Loucy (cell line): Measurements from ENCODE around the gene IDUA.

ENCODE experiments used
- H2AFZ ChIP-seq: fragments of 200-600 bp; sonication (generic); 2 replicates; pipeline ENCODE4 v1.6.0; 2016; ENCODE audit warnings: antibody characterized with exemption, mild to moderate bottlenecking, low read length, moderate library complexity
- H3F3A ChIP-seq: fragments of 200-600 bp; 2 replicates; pipeline ENCODE4 v1.6.0; 2016; ENCODE audit warnings: antibody characterized with exemption, low read depth, mild to moderate bottlenecking
- H3K27me3 ChIP-seq: fragments of 200-600 bp; sonication (generic); 2 replicates; pipeline ENCODE4 v1.6.1; 2014; ENCODE audit warnings: low read length, mild to moderate bottlenecking; ENCODE audit not compliant: insufficient read depth, poor library complexity, severe bottlenecking
- H3K36me3 ChIP-seq: fragments of 200-600 bp; sonication (generic); 2 replicates; pipeline ENCODE4 v1.6.1; 2016; ENCODE audit warnings: low read length; ENCODE audit not compliant: insufficient read depth
- H3K4me1 ChIP-seq: fragments of 200-600 bp; sonication (generic); 2 replicates; pipeline ENCODE4 v1.5.1; 2014; ENCODE audit warnings: low read length, mild to moderate bottlenecking; ENCODE audit not compliant: insufficient read depth, poor library complexity, severe bottlenecking
- H3K4me2 ChIP-seq: fragments of 200-600 bp; sonication (generic); 2 replicates; pipeline ENCODE4 v1.6.0; 2014; ENCODE audit warnings: antibody characterized with exemption, low read length, low read depth, mild to moderate bottlenecking; ENCODE audit not compliant: poor library complexity, severe bottlenecking
- H3K4me3 ChIP-seq: fragments of 200-600 bp; sonication (generic); 2 replicates; pipeline ENCODE4 v1.5.1; 2014; ENCODE audit warnings: low read length, mild to moderate bottlenecking, mixed read lengths; ENCODE audit not compliant: poor library complexity, severe bottlenecking
- H3K79me2 ChIP-seq: fragments of 200-600 bp; sonication (generic); 2 replicates; pipeline ENCODE4 v1.6.1; 2014; ENCODE audit warnings: low read length; ENCODE audit not compliant: insufficient read depth
- H3K9ac ChIP-seq: fragments of 200-600 bp; sonication (generic); 2 replicates; pipeline ENCODE4 v1.6.0; 2014; ENCODE audit warnings: mild to moderate bottlenecking, low read depth, low read length, moderate library complexity; ENCODE audit not compliant: poor library complexity, severe bottlenecking
- H3K9me2 ChIP-seq: fragments of 200-600 bp; sonication (generic); replicated peaks from 2 replicates; pipeline ENCODE4 v1.6.1; 2016; ENCODE audit warnings: low read depth, low read length, mixed read lengths
- H3K9me3 ChIP-seq: fragments of 200-600 bp; sonication (generic); 2 replicates; pipeline ENCODE4 v1.6.1; 2014; ENCODE audit warnings: mild to moderate bottlenecking, antibody characterized with exemption, low read length, low read depth; ENCODE audit not compliant: insufficient read depth
- H4K20me1 ChIP-seq: fragments of 200-600 bp; sonication (generic); 2 replicates; pipeline ENCODE4 v1.6.0; 2014; ENCODE audit warnings: antibody characterized with exemption, low read length, mild to moderate bottlenecking; ENCODE audit not compliant: insufficient read depth, poor library complexity, severe bottlenecking
- EZH2phosphoT487 ChIP-seq: fragments of 200-600 bp; IDR thresholded peaks from 2 replicates; pipeline ENCODE4 v1.6.1; 2018; ENCODE audit warnings: antibody characterized with exemption, mild to moderate bottlenecking, moderate library complexity, borderline replicate concordance
- TF ChIP-seq, protein P1 (sequence below): fragments of 200-600 bp; sonication (generic); conservative IDR thresholded peaks from 2 replicates; pipeline ENCODE4 v1.5.1; 2014; ENCODE audit warnings: mild to moderate bottlenecking, antibody characterized with exemption, low read length

The IDUA gene

DNA sequence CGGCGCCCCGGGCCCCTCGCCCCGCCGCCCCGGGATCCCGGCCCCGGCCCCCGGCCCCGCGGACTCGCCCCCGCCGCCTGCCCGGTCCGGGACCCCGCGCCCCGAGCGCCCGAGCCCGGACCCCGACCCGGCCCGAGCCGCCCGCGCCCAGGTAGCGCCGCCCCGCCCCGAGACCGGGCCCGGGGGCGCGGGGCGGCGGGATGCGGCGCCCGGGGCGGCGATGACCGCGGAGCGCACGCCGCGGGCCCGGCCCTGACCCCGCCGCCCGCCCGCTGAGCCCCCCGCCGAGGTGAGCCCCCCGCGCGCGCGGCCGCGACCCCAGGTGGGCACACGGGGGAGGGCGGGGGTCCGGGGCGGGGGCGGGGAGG is 24.8 kb downstream of the IDUA start:
- Histone ChIP-seq H2AFZ (no peak overlapping the region), H3K9me2 (no peaks in the 10 kb centered on the region), H3K4me2 (no peak overlapping the region), H3F3A (no peaks in the 10 kb centered on the region), H3K9ac (no peak overlapping the region), H4K20me1 (peaks cover 18% of the 10 kb centered on the region), H3K36me3 (no peaks in the 10 kb centered on the region), H3K4me1 (peaks cover 27% of the 10 kb centered on the region), H3K79me2 (peaks cover 17% of the 10 kb centered on the region; the same call in 1 of the 2 replicates), H3K9me3 (no peaks in the 10 kb centered on the region), H3K4me3 (no peak overlapping the region), H3K27me3 (peaks cover 11% of the 10 kb centered on the region)
- TF ChIP-seq, protein P1, sequence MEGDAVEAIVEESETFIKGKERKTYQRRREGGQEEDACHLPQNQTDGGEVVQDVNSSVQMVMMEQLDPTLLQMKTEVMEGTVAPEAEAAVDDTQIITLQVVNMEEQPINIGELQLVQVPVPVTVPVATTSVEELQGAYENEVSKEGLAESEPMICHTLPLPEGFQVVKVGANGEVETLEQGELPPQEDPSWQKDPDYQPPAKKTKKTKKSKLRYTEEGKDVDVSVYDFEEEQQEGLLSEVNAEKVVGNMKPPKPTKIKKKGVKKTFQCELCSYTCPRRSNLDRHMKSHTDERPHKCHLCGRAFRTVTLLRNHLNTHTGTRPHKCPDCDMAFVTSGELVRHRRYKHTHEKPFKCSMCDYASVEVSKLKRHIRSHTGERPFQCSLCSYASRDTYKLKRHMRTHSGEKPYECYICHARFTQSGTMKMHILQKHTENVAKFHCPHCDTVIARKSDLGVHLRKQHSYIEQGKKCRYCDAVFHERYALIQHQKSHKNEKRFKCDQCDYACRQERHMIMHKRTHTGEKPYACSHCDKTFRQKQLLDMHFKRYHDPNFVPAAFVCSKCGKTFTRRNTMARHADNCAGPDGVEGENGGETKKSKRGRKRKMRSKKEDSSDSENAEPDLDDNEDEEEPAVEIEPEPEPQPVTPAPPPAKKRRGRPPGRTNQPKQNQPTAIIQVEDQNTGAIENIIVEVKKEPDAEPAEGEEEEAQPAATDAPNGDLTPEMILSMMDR = no peak
- TF ChIP-seq EZH2phosphoT487 = no peak

DNA sequence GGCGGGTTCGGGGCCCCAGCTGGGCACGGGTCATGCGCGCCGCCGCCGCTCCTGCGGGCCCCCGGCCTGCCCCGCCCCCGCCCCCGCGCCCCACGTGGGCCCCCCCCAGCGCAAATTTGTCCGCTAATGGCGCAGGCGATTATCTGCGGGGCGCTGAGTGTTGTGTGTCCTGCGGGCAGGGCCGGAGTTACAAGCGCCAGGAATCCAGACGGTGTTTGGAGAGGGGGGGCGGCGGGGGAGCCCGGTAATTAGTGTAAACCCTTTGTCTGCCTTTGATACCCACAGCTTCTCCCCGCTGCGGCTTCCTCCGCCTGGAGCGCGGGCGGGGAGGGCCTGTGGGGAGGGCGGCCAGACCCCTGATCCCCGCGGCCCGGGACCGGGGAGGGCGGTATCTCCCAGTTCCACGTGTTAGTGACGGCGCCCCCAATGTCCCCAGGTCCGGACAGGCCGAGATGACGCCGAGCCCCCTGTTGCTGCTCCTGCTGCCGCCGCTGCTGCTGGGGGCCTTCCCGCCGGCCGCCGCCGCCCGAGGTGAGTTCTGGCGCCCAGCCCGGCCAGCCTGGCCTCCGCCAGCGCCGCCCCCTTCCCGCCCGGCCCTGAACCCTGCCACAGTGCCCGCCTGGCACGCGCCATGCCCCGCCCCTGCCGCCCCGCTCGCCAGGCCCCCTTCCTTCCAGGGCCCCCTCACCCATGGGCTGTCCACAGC is 25.3 kb downstream of the IDUA start:
- peak overlapping the region; percentile 60; the same call in 1 of the 2 replicates for H2AFZ ChIP-seq
- H3K4me2 ChIP-seq = peak overlapping the region; percentile 74
- no peaks in the 10 kb centered on the region for H3K9me2 ChIP-seq
- peak overlapping the region; percentile 67 for H3K9ac ChIP-seq
- H3K27me3 ChIP-seq = peaks cover 11% of the 10 kb centered on the region
- H3K79me2 ChIP-seq = peaks cover 17% of the 10 kb centered on the region; the same call in 1 of the 2 replicates
- TF ChIP-seq, protein P1 = no peak
- no peak for TF ChIP-seq EZH2phosphoT487
- H4K20me1 ChIP-seq = peaks cover 18% of the 10 kb centered on the region
- H3K4me1 ChIP-seq = peaks cover 27% of the 10 kb centered on the region
- H3K36me3 ChIP-seq = no peaks in the 10 kb centered on the region
- peak overlapping the region; percentile 77 for H3K4me3 ChIP-seq
- H3K9me3 ChIP-seq = no peaks in the 10 kb centered on the region
- no peaks in the 10 kb centered on the region for H3F3A ChIP-seq

DNA sequence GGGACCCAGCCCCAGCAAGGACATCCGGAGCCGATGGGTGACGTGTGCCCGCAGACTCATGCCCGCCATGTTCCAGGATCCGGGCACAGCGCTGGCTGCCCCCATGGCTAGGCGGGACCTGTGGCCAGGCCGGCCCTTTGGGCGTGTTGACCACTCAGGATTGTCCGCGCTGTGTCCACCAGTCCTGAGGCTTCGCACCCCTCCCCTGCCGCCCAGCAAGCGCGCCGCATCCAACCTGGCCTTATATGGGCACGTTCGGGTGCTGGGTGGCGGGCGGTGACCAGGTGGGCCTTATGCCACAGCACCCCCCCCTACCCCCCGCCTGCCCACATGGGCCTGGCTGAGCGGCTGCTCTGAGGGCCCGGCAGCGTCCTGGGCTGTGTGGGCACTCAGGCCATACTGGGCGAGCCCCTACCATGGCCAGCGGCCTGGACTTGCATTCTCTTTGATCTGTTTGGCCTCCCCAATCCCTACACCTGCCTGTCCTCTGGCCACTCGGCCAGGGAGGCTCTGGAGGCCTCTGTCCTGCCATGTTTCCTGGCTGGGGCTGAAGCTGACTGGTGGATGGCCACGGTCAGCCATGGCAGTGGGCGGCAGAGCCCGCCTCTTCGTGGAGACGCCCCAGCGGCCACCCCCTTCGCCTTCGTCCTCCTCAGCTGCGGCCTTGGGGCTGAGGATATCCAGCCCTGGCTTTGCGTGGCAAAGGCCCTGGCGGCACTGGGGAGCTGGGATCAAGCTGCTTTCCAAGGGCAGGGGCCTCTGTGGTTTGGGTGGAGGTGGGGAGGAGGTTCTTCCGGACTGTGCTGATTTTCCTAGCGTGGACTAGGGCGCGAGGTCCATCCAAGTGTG is 26.6 kb downstream of the IDUA start:
- no peaks in the 10 kb centered on the region for H3K9me3 ChIP-seq
- no peak overlapping the region for H3K9ac ChIP-seq
- H3K4me2 ChIP-seq = peak overlapping the region; percentile 74
- TF ChIP-seq, protein P1 = no peak
- TF ChIP-seq EZH2phosphoT487 = no peak
- no peaks in the 10 kb centered on the region for H3K36me3 ChIP-seq
- H3K9me2 ChIP-seq = no peaks in the 10 kb centered on the region
- H3K4me1 ChIP-seq = peaks cover 27% of the 10 kb centered on the region
- peaks cover 17% of the 10 kb centered on the region; the same call in 1 of the 2 replicates for H3K79me2 ChIP-seq
- H4K20me1 ChIP-seq = peaks cover 20% of the 10 kb centered on the region
- H3K4me3 ChIP-seq = no peak overlapping the region
- H3F3A ChIP-seq = no peaks in the 10 kb centered on the region
- H3K27me3 ChIP-seq = peaks cover 8% of the 10 kb centered on the region
- no peak overlapping the region for H2AFZ ChIP-seq
